GM10266 (cell line): ENCODE results near the gene PRF1.

Source experiments
- DNase-seq: peaks from one replicate; pipeline ENCODE4 v3.0.0; 2012; ENCODE audit errors: extremely low spot score
- TF ChIP-seq, protein P1 (sequence below): IDR thresholded peaks from 2 replicates; pipeline ENCODE4 v1.5.1; 2012; ENCODE audit warnings: mild to moderate bottlenecking, low read depth; ENCODE audit not compliant: control insufficient read depth, insufficient read depth; ENCODE audit errors: missing control alignments

PRF1 gene

DNA sequence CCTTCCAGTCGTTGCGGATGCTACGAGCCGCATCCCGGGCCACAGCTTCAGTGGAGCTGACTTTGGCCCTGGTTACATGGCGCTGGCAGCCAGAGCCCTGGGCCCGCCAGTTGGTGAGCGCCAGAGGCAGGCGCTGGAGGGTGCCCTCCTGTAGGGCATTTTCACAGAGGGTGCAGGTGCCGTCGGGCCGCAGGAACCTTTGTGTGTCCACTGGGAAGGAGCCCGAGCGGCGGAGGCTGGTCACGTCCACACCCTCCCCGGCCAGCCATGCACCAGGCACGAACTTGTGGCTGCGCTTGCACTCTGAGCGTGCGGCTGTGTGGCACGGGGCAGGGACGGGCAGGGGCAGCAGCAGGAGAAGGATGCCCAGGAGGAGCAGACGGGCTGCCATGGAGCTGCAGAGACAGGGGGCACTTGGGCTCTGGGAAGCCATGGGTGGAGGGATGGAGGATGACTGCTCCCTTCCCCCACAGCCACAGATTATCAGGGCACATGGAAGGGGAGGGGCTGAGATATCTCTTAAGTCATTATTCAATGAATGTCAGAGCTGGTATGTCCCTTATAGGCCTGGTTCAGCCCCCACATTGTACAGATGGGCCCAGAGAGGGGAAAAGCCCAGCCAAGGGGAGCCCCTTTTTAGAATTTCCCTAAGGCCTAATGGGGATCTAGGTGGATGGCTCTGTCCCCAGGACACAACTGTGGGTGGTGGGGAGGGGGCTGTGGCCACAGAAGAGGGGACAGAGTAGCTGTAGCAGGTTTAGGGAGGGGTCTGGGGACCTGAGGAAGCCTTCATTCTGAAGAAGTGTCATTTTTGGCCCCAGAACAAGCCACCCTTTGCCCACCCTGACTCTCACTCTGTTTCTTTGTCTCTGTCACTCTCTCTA is 1.8 kb downstream of the PRF1 start:
- TF ChIP-seq, protein P1, sequence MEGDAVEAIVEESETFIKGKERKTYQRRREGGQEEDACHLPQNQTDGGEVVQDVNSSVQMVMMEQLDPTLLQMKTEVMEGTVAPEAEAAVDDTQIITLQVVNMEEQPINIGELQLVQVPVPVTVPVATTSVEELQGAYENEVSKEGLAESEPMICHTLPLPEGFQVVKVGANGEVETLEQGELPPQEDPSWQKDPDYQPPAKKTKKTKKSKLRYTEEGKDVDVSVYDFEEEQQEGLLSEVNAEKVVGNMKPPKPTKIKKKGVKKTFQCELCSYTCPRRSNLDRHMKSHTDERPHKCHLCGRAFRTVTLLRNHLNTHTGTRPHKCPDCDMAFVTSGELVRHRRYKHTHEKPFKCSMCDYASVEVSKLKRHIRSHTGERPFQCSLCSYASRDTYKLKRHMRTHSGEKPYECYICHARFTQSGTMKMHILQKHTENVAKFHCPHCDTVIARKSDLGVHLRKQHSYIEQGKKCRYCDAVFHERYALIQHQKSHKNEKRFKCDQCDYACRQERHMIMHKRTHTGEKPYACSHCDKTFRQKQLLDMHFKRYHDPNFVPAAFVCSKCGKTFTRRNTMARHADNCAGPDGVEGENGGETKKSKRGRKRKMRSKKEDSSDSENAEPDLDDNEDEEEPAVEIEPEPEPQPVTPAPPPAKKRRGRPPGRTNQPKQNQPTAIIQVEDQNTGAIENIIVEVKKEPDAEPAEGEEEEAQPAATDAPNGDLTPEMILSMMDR: no peak
- no peak for DNase-seq

DNA sequence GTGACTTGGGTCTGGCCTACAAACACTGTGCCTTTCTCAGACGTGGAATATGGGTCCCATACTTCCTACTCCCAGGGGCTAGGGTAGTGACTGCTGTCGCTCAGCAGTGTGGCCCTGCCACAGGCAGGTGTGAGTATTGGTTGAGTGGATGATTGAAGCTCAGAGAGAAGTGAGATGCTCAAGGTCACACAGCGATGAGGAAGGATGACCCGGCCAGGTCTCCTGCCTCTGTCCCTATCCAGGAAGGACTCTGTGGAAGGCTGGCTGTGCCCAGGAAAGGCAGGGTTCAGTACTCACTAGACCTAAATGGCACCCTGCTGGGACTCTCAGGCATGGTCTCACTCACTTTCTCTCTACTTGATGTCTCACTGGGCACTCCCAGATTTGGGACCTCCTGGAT is 2.8 kb downstream of the PRF1 start:
- no peak for DNase-seq
- TF ChIP-seq, protein P1: no peak

DNA sequence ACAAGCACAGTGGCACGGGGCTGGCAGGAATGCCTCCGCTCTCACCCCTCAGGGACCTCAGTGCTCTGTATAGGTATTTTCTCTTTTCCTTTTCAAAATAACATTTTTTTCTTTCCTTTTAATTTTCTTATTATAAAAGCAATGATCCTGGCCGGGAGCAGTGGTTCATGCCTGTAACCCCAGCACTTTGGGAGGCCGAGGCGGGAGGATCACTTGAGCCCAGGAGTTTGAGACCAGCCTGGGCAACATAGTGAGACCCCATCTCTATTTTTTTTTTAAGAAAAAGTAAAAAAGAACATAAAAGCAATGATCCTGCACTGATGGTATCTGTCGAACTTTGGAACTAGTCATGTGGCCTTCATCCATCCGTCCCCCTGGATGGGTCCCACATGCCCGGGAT is 3.2 kb downstream of the PRF1 start:
- TF ChIP-seq, protein P1: no peak

DNA sequence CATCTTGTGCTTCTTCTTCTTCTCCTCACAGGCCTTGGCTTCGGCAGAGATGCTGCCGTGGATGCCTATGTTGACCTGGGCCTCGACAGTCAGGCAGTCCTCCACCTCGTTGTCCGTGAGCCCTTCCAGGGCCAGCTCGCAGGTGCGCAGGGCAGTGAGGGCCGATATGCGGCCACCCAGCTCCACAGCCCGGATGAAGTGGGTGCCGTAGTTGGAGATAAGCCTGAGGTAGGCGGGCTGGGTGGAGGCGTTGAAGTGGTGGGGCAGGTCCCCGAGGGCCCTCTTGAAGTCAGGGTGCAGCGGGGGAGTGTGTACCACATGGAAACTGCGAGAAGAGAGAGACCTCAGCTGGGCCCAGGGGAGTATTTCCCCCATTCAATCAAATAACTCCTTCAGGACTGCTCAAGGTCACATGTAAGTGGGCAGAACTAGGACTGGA is 3.7 kb downstream of the PRF1 start:
- no peak for DNase-seq
- TF ChIP-seq, protein P1: no peak

More for the DNA sequence above, 3.2 kb downstream of the PRF1 start:
- DNase-seq: no peak

DNA sequence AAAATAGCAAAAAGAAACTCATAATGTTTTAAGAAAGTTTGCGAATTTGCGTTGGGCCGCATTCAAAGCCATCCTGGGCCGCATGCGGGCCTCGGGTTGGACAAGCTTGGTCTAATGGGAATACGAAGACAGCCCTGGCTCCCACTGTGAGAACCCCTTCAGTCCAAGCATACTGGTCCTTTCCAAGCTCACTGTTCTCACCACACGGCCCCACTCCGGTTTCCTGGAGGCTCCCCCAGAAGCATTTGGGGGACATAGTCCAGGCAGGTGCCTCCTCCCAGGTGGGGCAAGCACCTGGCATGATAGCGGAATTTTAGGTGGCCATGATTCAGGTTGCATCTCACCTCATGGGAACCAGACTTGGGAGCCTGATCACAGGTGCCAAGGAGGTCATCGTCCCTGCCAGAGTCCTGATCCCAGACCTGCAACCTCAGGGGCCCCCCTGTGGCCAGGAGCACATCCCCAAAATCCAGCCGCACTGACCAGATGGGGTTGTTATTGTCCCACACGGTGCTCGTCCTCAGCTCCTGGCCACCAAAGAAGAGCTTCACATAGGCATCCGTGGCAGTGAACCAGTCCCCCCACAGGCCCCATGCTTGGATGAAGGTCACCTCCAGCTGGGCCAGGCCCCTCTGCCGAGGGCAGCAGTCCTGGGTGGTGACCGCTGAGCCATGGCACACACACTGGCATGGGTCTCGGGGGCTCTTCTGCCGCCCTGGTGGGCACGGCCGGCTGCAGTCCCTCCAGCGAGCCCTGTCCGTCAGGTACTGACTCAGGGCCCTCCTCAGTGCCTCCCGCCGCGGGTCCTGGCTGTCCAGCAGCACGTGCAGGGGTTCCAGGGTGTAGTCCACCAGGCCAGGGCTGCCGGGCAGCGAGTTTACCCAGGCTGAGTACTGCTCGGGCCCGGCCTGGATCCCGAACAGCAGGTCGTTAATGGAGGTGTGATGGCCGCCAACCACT is 4.4 kb downstream of the PRF1 start:
- TF ChIP-seq, protein P1: no peak
- DNase-seq: no peak

DNA sequence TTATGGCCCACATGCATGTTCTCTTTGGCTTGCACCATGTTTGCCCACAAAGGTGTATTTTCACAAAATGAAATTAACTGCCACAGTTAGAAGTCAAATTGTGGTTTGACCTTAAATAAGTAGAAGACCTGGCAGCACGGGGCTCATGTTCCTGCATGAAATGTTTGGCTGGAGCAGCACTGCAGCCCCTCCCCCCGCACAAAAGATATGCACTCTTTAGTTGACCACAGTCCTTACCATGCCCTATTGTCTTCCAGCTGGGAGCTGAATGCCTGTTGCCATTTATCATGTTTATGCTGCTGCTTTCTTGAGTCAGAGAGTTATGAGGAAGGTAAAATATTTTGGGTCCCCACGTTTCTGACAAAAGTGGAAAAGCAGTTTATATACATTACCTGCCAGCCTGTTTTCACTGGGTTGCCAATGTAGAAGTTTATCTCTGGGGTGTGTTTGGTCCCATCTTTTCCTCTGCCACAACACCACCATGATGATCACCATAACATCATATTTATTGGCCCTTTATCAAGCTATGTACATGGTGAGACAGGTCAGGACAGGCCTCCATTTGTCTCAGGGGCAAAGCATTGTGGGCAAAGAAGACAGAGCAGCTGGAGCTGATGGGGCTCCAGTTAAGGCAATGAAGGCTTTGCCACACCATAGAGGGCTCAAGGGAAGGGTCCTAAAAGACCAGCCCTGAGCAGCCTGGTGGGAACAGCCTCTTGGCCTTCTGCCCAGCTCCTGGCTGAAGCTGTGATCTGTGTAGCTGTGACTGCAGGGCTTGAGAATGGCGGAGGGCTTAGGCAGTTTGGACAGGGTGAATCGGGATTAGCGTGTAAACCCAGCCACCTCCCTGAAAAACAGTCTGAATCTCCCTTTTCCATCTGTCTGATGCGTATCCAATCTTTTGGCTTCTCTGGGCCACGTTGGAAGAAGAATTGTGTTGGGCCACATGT is 5.4 kb downstream of the PRF1 start:
- TF ChIP-seq, protein P1: no peak
- no peak for DNase-seq
